ENCODE measurements around the gene NUBPL.
A peak's percentile ranks its signal among the peaks of the same experiment; 100 is the strongest.

The NUBPL gene

DNA sequence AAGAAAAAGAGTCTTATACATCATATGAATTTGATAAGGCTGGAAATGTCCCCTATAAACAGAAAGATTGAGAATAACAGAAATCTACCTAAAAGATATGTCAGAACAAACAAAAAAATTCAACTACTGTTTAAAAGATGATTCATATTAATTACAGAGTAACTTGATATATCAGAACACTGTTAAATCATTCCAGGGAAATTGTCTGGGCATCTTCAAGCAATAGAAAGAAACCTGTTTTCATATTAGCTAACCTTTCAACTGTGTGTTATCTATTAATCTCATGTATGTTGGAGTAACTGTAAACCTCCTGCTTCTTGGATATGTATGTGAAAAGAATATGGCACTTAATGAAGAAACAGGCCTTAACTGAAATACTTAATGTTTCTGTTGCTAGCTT lies 96.7 kb downstream of the NUBPL start:
- no peak for DNase-seq (ENCODE audit: insufficient read length, low spot score)
- no peak for FAIRE-seq
- TF ChIP-seq SPI1 (IDR thresholded peaks at IDR 0.05; ENCODE audit: low read depth, low read length) (no peak), TAF1 (IDR thresholded peaks at IDR 0.05; ENCODE audit: low read depth, low read length) (no peak), POLR2A (IDR thresholded peaks at IDR 0.05; ENCODE audit: low read depth, low read length) (no peak), PAX5 (IDR thresholded peaks at IDR 0.05; ENCODE audit: insufficient read depth, low read length, severe bottlenecking) (no peak), POLR2AphosphoS5 (IDR thresholded peaks at IDR 0.05; ENCODE audit: low read depth, low read length) (no peak), POU2F2 (IDR thresholded peaks at IDR 0.05; ENCODE audit: low read depth, low read length) (no peak)

DNA sequence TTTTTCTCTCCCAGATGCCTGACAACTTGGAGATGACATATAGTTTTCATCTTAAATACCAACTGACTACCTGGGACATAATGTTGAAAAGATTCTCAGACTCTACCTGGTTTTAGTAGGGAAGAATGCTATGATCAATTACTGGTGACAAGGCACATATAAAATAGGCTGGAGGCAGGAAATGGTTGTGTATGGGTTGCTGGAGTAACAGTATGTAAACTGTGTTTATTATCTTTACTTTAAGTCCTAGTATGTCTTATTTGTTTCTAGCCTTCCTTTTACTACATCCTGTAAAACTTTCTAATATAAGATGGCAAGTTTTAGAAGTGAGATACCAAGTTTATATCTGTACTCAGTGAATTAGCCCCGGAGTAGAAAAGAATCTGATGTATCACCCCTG lies 98.1 kb downstream of the NUBPL start:
- TF ChIP-seq POLR2AphosphoS5 (IDR thresholded peaks at IDR 0.05; ENCODE audit: low read depth, low read length): no peak
- no peak for TF ChIP-seq POU2F2 (IDR thresholded peaks at IDR 0.05; ENCODE audit: low read depth, low read length)
- TF ChIP-seq POLR2A (IDR thresholded peaks at IDR 0.05; ENCODE audit: low read depth, low read length): no peak
- no peak for TF ChIP-seq PAX5 (IDR thresholded peaks at IDR 0.05; ENCODE audit: insufficient read depth, low read length, severe bottlenecking)
- no peak for TF ChIP-seq SPI1 (IDR thresholded peaks at IDR 0.05; ENCODE audit: low read depth, low read length)
- TF ChIP-seq TAF1 (IDR thresholded peaks at IDR 0.05; ENCODE audit: low read depth, low read length): no peak
- DNase-seq (ENCODE audit: insufficient read length, low spot score) (no peak), FAIRE-seq (no peak)

DNA sequence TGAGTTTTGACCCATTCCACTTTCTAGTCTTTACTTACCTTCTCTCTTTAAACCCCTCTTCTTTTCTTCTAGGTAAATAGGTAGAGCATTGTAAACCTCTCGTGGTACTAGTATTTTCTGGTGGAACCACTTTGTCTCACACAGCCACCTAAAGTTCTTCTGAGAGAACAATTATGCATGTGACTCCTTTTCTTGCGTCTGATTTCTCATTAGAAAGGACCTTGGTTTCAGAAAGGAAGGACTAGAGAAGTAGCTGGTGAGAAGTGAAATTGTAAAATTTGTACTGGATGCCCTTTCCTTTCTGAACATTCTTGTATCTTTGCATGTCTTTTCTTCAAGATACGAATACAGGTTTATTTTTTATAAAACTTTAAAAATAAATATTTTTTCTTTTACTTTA lies 99.0 kb downstream of the NUBPL start:
- DNase-seq (ENCODE audit: insufficient read length, low spot score) (peak; percentile 3), FAIRE-seq (no peak)
- TF ChIP-seq SPI1 (IDR thresholded peaks at IDR 0.05; ENCODE audit: low read depth, low read length) (0 out of 2 replicates have a peak, but pooled peaks have one; percentile 7), POLR2A (IDR thresholded peaks at IDR 0.05; ENCODE audit: low read depth, low read length) (no peak)

DNA sequence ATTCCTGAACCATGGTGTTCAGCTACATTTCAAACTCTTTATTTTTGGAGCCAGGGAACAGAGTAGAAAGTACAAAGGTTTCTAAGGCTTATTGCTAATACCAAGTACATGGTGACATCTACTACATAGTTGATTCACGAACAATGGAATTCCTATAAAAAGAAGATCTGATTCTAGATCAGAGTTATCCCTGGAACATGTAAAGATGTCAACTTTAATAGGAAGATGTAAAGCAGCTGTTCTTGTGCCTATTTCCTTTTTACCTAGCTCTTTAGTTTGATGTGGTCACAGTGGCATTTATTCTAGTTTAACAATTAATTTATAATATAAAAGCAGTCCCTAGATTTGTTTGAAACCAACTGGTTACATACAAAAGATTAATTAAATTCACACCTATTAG lies 99.5 kb downstream of the NUBPL start:
- no peak for TF ChIP-seq PAX5 (IDR thresholded peaks at IDR 0.05; ENCODE audit: insufficient read depth, low read length, severe bottlenecking)
- no peak for TF ChIP-seq SPI1 (IDR thresholded peaks at IDR 0.05; ENCODE audit: low read depth, low read length)
- no peak for TF ChIP-seq POLR2AphosphoS5 (IDR thresholded peaks at IDR 0.05; ENCODE audit: low read depth, low read length)
- TF ChIP-seq TAF1 (IDR thresholded peaks at IDR 0.05; ENCODE audit: low read depth, low read length): no peak
- no peak for TF ChIP-seq POU2F2 (IDR thresholded peaks at IDR 0.05; ENCODE audit: low read depth, low read length)
- no peak for TF ChIP-seq POLR2A (IDR thresholded peaks at IDR 0.05; ENCODE audit: low read depth, low read length)
- FAIRE-seq (no peak), DNase-seq (ENCODE audit: insufficient read length, low spot score) (no peak)

DNA sequence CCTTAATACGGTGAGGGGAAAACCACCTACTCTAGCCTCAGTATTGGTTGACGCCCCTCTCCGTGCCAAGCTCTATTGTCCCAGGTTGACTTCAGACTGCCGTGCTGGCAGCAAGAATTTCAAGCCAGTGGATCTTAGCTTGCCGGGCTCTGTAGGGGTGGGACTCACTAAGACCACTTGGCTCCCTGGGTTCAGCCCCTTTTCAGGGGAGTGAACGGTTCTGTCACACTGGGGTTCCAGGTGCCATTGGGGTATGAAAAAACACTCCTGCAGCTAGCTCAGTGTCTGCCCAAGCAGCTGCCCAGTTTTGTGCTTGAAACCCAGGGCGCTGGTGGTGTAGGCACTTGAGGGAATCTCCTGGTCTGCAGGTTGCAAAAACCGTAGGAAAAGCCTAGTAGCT lies 107.1 kb downstream of the NUBPL start:
- TF ChIP-seq TAF1 (IDR thresholded peaks at IDR 0.05; ENCODE audit: low read depth, low read length): no peak
- TF ChIP-seq SPI1 (IDR thresholded peaks at IDR 0.05; ENCODE audit: low read depth, low read length): no peak
- no peak for TF ChIP-seq PAX5 (IDR thresholded peaks at IDR 0.05; ENCODE audit: insufficient read depth, low read length, severe bottlenecking)
- TF ChIP-seq POLR2A (IDR thresholded peaks at IDR 0.05; ENCODE audit: low read depth, low read length): no peak
- TF ChIP-seq POU2F2 (IDR thresholded peaks at IDR 0.05; ENCODE audit: low read depth, low read length): no peak
- DNase-seq (ENCODE audit: insufficient read length, low spot score): no peak
- no peak for FAIRE-seq

DNA sequence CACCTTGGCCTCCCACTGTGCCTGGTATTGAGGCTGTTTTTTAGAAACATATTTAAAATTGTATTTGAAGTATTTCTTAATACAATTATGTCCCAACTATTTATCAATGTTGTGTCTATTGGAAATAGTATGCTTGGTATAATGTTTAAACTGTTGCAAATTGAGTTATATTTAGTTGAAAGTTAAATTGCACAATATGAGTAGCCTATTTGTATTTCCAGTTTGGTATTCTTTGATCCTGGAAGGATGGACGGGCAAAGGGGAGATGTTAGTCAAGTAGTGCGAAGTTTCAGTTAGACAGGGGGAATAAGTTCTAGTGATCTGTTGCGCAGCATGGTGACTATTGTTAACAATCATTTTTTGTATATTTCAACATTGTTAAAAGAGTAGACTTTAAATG lies 111.5 kb downstream of the NUBPL start:
- FAIRE-seq (no peak), DNase-seq (ENCODE audit: insufficient read length, low spot score) (no peak)
- no peak for TF ChIP-seq POLR2AphosphoS5 (IDR thresholded peaks at IDR 0.05; ENCODE audit: low read depth, low read length)
- TF ChIP-seq TAF1 (IDR thresholded peaks at IDR 0.05; ENCODE audit: low read depth, low read length): no peak
- no peak for TF ChIP-seq SPI1 (IDR thresholded peaks at IDR 0.05; ENCODE audit: low read depth, low read length)
- no peak for TF ChIP-seq POU2F2 (IDR thresholded peaks at IDR 0.05; ENCODE audit: low read depth, low read length)
- no peak for TF ChIP-seq POLR2A (IDR thresholded peaks at IDR 0.05; ENCODE audit: low read depth, low read length)
- no peak for TF ChIP-seq PAX5 (IDR thresholded peaks at IDR 0.05; ENCODE audit: insufficient read depth, low read length, severe bottlenecking)

DNA sequence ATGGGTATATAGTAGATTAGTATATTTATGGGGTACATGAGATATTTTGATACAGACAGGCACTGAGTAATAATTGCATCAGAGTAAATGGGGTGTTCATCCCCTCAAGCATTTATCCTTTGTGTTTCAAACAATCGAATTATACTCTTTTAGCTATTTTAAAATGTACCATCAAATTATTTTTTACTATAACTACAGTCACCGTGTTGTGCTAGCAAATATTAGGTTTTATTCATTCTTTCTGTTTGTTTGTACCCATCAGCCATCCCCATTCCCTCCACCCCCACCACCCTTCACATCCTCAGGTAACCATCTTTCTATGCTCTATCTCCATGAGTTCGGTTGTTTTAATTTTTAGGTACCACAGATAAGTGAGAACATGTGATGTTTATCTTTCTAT lies 115.8 kb downstream of the NUBPL start:
- FAIRE-seq: no peak
- no peak for DNase-seq (ENCODE audit: insufficient read length, low spot score)
- no peak for TF ChIP-seq POLR2AphosphoS5 (IDR thresholded peaks at IDR 0.05; ENCODE audit: low read depth, low read length)
- TF ChIP-seq TAF1 (IDR thresholded peaks at IDR 0.05; ENCODE audit: low read depth, low read length): no peak
- TF ChIP-seq POLR2A (IDR thresholded peaks at IDR 0.05; ENCODE audit: low read depth, low read length): no peak
- no peak for TF ChIP-seq SPI1 (IDR thresholded peaks at IDR 0.05; ENCODE audit: low read depth, low read length)
- no peak for TF ChIP-seq PAX5 (IDR thresholded peaks at IDR 0.05; ENCODE audit: insufficient read depth, low read length, severe bottlenecking)
- TF ChIP-seq POU2F2 (IDR thresholded peaks at IDR 0.05; ENCODE audit: low read depth, low read length): no peak

DNA sequence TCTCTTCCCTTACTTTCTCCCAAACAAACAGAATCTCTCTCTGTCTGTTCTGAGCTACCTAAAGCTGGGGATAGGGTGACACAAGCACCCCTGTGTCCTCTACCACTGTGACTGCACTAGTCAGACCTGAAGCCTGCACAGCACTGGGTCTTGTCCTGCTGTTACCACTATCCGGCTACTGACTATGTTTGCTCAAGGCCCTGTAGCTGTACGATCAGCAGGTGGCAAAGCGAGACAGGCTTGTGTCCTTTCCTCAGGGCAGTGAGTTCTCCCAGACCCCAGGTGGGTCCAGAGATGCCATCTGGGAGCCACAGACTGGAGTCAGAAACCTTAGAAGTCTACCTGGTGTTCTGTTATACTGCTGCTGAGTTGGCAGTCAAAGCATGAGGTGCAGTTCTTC lies 116.4 kb downstream of the NUBPL start:
- TF ChIP-seq SPI1 (IDR thresholded peaks at IDR 0.05; ENCODE audit: low read depth, low read length) (no peak), POLR2AphosphoS5 (IDR thresholded peaks at IDR 0.05; ENCODE audit: low read depth, low read length) (no peak), POU2F2 (IDR thresholded peaks at IDR 0.05; ENCODE audit: low read depth, low read length) (no peak), POLR2A (IDR thresholded peaks at IDR 0.05; ENCODE audit: low read depth, low read length) (no peak), TAF1 (IDR thresholded peaks at IDR 0.05; ENCODE audit: low read depth, low read length) (no peak), PAX5 (IDR thresholded peaks at IDR 0.05; ENCODE audit: insufficient read depth, low read length, severe bottlenecking) (no peak)
- no peak for FAIRE-seq
- no peak for DNase-seq (ENCODE audit: insufficient read length, low spot score)

DNA sequence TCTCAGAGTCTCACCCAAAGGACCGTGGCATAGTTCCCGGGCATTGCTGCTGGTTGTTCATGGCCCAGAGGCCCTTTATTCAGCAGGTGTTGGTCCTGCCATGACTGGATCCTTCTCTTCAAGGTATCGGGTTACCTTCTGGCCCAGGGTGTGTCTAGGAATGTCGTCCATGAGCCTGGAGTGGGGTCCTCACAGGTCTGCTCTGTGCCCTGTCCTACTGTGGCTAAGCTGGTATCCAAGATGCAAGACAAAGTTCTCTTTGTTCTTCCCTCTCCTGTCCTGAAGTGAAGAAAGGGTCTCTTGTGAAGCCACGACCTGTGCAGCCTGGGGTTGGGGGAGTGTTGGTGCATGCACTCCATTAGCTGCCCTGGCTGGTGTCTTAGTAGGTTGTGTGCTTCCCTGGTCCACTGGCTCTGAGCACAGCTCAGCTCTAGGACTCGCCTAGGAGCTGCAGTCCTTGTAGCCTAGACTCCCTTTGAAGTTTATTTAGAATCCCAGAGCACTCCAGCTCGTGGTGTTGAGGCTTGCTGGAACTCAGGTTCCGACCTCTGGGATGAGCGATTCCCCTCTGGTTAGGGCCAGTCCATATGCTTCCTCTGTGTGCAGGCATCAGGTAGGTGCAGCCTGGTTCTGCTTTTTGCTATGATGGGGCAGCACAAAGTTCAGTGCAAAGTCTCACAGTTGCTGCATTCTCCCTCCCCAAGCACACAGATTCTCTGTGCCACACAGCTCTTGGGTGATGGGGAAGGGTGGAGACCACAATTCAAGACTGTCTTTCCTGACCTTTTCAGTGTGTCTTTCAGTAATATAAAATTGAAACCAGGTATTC lies 117.4 kb downstream of the NUBPL start:
- no peak for TF ChIP-seq POLR2AphosphoS5 (IDR thresholded peaks at IDR 0.05; ENCODE audit: low read depth, low read length)
- TF ChIP-seq POLR2A (IDR thresholded peaks at IDR 0.05; ENCODE audit: low read depth, low read length): no peak
- TF ChIP-seq TAF1 (IDR thresholded peaks at IDR 0.05; ENCODE audit: low read depth, low read length): no peak
- no peak for TF ChIP-seq POU2F2 (IDR thresholded peaks at IDR 0.05; ENCODE audit: low read depth, low read length)
- TF ChIP-seq PAX5 (IDR thresholded peaks at IDR 0.05; ENCODE audit: insufficient read depth, low read length, severe bottlenecking): no peak
- no peak for TF ChIP-seq SPI1 (IDR thresholded peaks at IDR 0.05; ENCODE audit: low read depth, low read length)
- no peak for DNase-seq (ENCODE audit: insufficient read length, low spot score)
- FAIRE-seq: no peak

DNA sequence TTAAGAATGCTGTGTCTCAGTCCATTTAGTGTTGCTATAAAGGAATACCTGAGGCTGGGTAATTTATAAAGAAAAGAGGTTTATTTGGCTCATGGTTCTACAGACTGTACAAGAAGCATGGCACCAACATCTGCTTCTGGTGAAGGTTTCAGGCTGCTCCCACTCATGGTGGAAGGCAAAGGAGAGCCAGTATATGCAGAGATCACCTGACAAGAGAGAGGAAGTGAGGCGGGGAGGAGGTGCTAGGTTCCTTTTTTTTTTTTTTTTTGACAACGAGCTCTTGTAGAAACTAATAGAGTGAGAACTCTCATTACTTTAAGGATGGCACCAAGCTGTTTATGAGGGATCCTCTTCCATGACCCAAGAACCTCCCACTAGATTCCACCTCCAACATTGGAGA lies 121.6 kb downstream of the NUBPL start:
- FAIRE-seq (no peak), DNase-seq (ENCODE audit: insufficient read length, low spot score) (no peak)
- no peak for TF ChIP-seq SPI1 (IDR thresholded peaks at IDR 0.05; ENCODE audit: low read depth, low read length)
- no peak for TF ChIP-seq PAX5 (IDR thresholded peaks at IDR 0.05; ENCODE audit: insufficient read depth, low read length, severe bottlenecking)
- TF ChIP-seq POLR2A (IDR thresholded peaks at IDR 0.05; ENCODE audit: low read depth, low read length): no peak
- no peak for TF ChIP-seq POU2F2 (IDR thresholded peaks at IDR 0.05; ENCODE audit: low read depth, low read length)
- TF ChIP-seq POLR2AphosphoS5 (IDR thresholded peaks at IDR 0.05; ENCODE audit: low read depth, low read length): no peak
- no peak for TF ChIP-seq TAF1 (IDR thresholded peaks at IDR 0.05; ENCODE audit: low read depth, low read length)
